Limb (tissue), 2 donors: ENCODE data around the gene GMCL2.

Experiments
- DNase-seq, 2 donors: peaks; one replicate each; pipeline ENCODE4 v3.0.0-alpha.2; 2016; ENCODE audit errors: extremely low spot score in 2 of 2

The GMCL2 gene

GRCh38 chr5:178222292-178222691 lies 35.1 kb upstream of the GMCL2 start:
- no peak for DNase-seq

- no peak for DNase-seq
These were observed 34.7 kb upstream of the GMCL2 start for GRCh38 chr5:178221853-178222252.

GRCh38 chr5:178221282-178221681 lies 34.1 kb upstream of the GMCL2 start:
- DNase-seq: no peak

GRCh38 chr5:178218827-178219226 lies 31.7 kb upstream of the GMCL2 start:
- no peak for DNase-seq

- no peak for DNase-seq
These were observed 31.1 kb upstream of the GMCL2 start for GRCh38 chr5:178218237-178218776.

GRCh38 chr5:178216779-178217178 lies 29.6 kb upstream of the GMCL2 start:
- DNase-seq: no peak

GRCh38 chr5:178216088-178216534 lies 28.9 kb upstream of the GMCL2 start:
- DNase-seq: no peak

- DNase-seq: no peak
These were observed 28.3 kb upstream of the GMCL2 start for GRCh38 chr5:178215280-178216002.

GRCh38 chr5:178214160-178214803 lies 27.1 kb upstream of the GMCL2 start:
- DNase-seq: no peak

DNA sequence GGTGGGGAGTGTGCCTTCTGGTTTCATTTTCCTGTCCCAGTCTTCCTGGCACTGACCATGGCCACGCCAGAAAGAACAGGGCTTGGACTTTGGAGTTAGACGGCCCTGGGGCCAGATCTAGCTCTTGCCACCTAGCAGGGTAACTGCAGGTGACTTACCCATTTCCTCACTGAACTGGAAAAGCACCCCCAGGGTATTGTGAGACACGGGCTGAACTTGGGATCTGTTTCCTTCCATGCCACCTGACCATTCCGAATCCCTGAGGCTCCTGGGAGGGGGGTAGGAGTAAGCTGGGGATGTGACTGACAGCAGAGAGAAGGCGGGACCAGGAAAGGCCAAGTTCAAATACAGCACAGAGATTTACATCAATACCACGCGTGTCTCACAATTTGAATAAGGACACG lies 26.6 kb upstream of the GMCL2 start:
- no peak for DNase-seq

- DNase-seq: no peak
These were observed 25.9 kb upstream of the GMCL2 start for GRCh38 chr5:178213003-178213461.

GRCh38 chr5:178212241-178213002 lies 25.3 kb upstream of the GMCL2 start:
- no peak for DNase-seq

DNA sequence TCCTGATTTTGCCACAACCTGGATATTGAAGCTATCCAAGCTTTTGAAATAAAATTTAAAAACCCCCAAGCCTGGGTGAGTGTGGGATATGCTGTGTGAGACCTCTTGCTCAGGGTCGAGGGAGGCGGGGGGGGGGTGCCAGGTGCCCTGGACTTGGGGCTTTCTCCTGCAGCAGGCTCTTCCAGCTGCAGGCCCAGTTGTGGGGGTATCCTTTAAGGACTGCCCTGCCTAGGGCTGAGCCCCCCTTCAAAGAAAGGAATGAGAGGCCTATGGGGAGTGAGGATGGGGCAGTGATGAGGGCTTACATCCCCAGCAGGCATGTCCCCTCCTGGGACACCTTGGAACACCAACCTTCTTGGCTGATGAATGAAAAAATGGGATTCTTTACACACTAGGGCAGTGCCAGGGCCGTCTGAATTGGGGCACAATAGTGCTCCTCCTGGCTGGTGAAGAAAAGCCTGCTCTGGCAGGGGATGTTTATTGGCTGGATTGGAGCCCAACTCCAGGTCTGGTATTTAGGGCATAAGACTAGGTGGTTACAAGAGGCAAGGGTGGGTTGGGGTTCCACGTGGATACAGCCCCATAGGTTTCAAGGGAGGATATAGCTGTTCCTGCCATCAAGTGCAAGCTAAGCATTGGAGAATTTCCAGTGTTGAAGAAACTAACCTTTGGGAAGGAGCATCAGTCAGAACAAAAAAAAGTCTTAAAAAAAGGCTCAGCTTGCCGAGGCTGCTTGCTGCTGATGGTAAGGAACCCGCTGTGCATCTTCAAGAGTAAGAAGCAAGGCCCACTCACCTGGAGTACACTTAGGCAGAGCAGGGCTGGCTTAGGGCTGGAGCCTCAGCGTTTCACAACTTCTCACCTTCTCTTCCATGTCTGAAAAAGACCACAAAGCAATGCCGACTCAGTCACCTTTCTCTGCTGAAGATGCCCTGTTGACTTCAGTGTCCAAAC lies 24.2 kb upstream of the GMCL2 start:
- no peak for DNase-seq

GRCh38 chr5:178210686-178211085 lies 23.5 kb upstream of the GMCL2 start:
- no peak for DNase-seq

- DNase-seq: no peak
These were observed 22.9 kb upstream of the GMCL2 start for GRCh38 chr5:178210073-178210535.

GRCh38 chr5:178209334-178210072 lies 22.3 kb upstream of the GMCL2 start:
- DNase-seq: no peak

- no peak for DNase-seq
These were observed 21.5 kb upstream of the GMCL2 start for GRCh38 chr5:178208540-178209227.

- DNase-seq: no peak
These were observed 20.7 kb upstream of the GMCL2 start for GRCh38 chr5:178207917-178208280.

DNA sequence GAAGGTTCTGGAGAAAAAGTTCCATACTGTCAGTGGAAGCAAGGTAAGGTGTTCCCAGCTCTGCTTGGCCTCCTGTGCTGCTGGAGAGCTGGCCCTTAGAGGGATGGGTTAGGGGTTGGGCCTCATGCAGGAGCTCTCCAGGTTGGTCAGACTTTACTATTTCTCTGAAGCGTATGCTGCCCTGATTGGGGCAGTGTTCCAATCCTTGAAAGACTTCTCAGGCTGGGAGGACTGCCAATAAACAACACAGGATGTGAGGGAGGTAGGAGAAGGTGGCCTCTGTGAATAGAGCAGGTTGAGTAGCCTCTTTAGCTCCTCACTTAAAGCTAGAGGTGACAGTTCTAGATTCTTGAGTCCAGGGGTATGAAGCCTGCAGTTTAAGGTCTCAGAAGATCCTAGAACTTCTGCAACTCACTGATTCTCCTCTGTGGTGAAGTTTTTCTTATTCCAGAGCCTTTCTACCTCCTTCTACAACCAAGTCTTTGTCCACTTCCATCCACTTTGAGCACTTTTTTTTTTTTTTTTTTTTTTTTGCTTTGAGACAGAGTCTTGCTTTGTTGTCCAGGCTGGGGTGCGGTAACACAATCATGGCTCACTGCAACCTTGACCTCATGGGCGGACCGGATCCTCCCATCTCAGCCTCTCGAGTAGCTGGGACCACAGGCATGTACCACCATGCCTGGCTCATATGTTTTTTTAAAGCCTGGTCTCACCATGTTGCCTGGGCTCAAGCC lies 20.2 kb upstream of the GMCL2 start:
- no peak for DNase-seq
